HepG2 (cell line): Measurements from ENCODE around the gene BABAM2.

ENCODE experiments used
- EP300 ChIP-seq, 3 experiments: sonication (generic) in 1 of 3; formaldehyde crosslinking in 1 of 3; IDR thresholded peaks; 2 replicates each; pipeline versions ENCODE4 v1.5.1 to v1.6.1; 2011 to 2020; ENCODE audit warnings: low read depth in 2 of 3, low read length in 2 of 3, borderline replicate concordance in 1 of 3, improper control_type of control experiment in 1 of 3, mild to moderate bottlenecking in 1 of 3, missing genetic modification reagents in 1 of 3, moderate library complexity in 1 of 3
- FOXM1 ChIP-seq: sonication (generic); formaldehyde crosslinking; IDR thresholded peaks from 2 replicates; pipeline ENCODE4 v1.5.0; 2020; ENCODE audit warnings: missing genetic modification reagents
- RFX3 ChIP-seq: IDR thresholded peaks from 2 replicates; pipeline ENCODE4 v1.6.1; 2016; ENCODE audit warnings: missing biosample characterization, missing genetic modification reagents
- TBP ChIP-seq: sonication (generic); formaldehyde crosslinking; IDR thresholded peaks from 2 replicates; pipeline ENCODE4 v1.5.0; 2020; ENCODE audit warnings: missing genetic modification reagents
- TCF7 ChIP-seq: sonication (generic); IDR thresholded peaks from 2 replicates; pipeline ENCODE4 v1.6.1; 2016; ENCODE audit warnings: antibody characterized with exemption, low read depth
- YY1 ChIP-seq: IDR thresholded peaks from 2 replicates; pipeline ENCODE4 v1.6.1; 2011; ENCODE audit warnings: low read length, low read depth, moderate library complexity, mild to moderate bottlenecking; ENCODE audit not compliant: insufficient read depth, insufficient replicate concordance
- ZBTB8A ChIP-seq: sonication (generic); formaldehyde crosslinking; IDR thresholded peaks from 2 replicates; pipeline ENCODE4 v1.4.0; 2020; ENCODE audit warnings: mild to moderate bottlenecking, low read depth, missing genetic modification reagents, borderline replicate concordance
- ZC3H13 ChIP-seq: sonication (generic); formaldehyde crosslinking; IDR thresholded peaks from 2 replicates; pipeline ENCODE4 v1.8.1; 2023; ENCODE audit warnings: mild to moderate bottlenecking, missing genetic modification reagents, moderate library complexity
- ZFX ChIP-seq: sonication (generic); formaldehyde crosslinking; IDR thresholded peaks from 2 replicates; pipeline ENCODE4 v1.4.0; 2020; ENCODE audit warnings: mild to moderate bottlenecking, low read depth, missing genetic modification reagents, moderate library complexity
- ZNF24 ChIP-seq: fragments of 450-650 bp; IDR thresholded peaks from 2 replicates; pipeline ENCODE4 v1.6.1; 2017; ENCODE audit warnings: antibody characterized with exemption, mild to moderate bottlenecking
- ZNF598 ChIP-seq: sonication (generic); formaldehyde crosslinking; IDR thresholded peaks from 2 replicates; pipeline ENCODE4 v1.5.1; 2020; ENCODE audit warnings: mild to moderate bottlenecking, missing genetic modification reagents, borderline replicate concordance
- TF ChIP-seq, protein P1 (sequence below): sonication (generic); formaldehyde crosslinking; IDR thresholded peaks from 2 replicates; pipeline ENCODE4 v1.5.0; 2020; ENCODE audit warnings: mild to moderate bottlenecking, missing genetic modification reagents, moderate library complexity
- TF ChIP-seq, protein P2 (sequence below): sonication (generic); formaldehyde crosslinking; IDR thresholded peaks from 2 replicates; pipeline ENCODE4 v1.5.0; 2020; ENCODE audit warnings: missing genetic modification reagents
- TF ChIP-seq, protein P3 (sequence below): sonication (generic); formaldehyde crosslinking; IDR thresholded peaks from 2 replicates; pipeline ENCODE4 v1.4.0; 2020; ENCODE audit warnings: mild to moderate bottlenecking, missing genetic modification reagents

DNA sequence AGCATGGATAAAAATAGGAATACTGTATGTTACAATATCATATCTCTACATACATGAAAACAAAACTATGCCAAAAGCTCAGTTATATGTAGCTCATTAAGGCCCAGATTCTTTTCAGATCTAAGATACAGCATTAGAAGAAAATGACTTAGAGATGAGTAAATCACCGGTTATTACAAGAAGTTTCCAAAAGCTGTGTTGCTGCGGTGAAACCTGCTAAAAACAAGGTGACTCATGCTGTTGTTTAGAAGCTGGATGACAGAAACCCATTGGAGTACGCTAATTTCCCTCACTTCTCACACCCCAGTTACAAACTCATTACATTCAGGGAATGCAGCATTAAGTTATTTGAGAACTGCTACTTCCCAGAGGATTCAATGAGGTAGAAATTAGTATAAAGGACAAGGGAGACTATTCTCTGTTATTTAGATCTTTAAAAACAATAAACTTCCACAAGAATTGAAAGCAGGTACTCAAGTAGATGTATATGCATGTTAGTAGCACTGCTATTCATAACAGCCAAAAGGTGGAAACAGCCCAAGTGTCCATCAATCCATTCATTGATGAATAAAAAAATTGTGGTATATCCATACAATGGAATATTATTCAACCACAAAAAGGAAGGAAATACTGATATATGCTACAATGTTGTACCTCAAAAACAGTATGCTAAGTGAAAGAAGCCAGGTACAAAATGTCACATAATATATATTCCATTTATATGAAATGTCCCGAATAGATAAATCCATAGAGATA lies 32.9 kb upstream of the BABAM2 start:
- TF ChIP-seq ZC3H13 (CRISPR knock-in tag) (no peak), ZFX (CRISPR knock-in tag) (no peak), ZBTB8A (CRISPR knock-in tag) (no peak), EP300 (IDR thresholded peaks at IDR 0.05; ENCODE audit: low read depth in 2 of 2, low read length in 2 of 2) (no peak), EP300 (CRISPR knock-in tag; IDR thresholded peaks at IDR 0.05; ENCODE audit: borderline replicate concordance) (no peak), TCF7 (no peak), RFX3 (CRISPR knock-in tag) (no peak), ZNF598 (CRISPR knock-in tag) (no peak), ZNF24 (no peak), YY1 (no peak), FOXM1 (CRISPR knock-in tag) (no peak), TBP (CRISPR knock-in tag) (no peak)
- TF ChIP-seq, protein P1, sequence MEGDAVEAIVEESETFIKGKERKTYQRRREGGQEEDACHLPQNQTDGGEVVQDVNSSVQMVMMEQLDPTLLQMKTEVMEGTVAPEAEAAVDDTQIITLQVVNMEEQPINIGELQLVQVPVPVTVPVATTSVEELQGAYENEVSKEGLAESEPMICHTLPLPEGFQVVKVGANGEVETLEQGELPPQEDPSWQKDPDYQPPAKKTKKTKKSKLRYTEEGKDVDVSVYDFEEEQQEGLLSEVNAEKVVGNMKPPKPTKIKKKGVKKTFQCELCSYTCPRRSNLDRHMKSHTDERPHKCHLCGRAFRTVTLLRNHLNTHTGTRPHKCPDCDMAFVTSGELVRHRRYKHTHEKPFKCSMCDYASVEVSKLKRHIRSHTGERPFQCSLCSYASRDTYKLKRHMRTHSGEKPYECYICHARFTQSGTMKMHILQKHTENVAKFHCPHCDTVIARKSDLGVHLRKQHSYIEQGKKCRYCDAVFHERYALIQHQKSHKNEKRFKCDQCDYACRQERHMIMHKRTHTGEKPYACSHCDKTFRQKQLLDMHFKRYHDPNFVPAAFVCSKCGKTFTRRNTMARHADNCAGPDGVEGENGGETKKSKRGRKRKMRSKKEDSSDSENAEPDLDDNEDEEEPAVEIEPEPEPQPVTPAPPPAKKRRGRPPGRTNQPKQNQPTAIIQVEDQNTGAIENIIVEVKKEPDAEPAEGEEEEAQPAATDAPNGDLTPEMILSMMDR (CRISPR knock-in tag) = no peak
- TF ChIP-seq, protein P2, sequence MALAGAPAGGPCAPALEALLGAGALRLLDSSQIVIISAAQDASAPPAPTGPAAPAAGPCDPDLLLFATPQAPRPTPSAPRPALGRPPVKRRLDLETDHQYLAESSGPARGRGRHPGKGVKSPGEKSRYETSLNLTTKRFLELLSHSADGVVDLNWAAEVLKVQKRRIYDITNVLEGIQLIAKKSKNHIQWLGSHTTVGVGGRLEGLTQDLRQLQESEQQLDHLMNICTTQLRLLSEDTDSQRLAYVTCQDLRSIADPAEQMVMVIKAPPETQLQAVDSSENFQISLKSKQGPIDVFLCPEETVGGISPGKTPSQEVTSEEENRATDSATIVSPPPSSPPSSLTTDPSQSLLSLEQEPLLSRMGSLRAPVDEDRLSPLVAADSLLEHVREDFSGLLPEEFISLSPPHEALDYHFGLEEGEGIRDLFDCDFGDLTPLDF (CRISPR knock-in tag) = no peak
- TF ChIP-seq, protein P3, sequence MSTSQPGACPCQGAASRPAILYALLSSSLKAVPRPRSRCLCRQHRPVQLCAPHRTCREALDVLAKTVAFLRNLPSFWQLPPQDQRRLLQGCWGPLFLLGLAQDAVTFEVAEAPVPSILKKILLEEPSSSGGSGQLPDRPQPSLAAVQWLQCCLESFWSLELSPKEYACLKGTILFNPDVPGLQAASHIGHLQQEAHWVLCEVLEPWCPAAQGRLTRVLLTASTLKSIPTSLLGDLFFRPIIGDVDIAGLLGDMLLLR (CRISPR knock-in tag) = no peak
